CD4-positive, CD25-positive, alpha-beta regulatory T cell (primary cell): ENCODE data around the gene ERCC4. TPM values are rescaled to one million over a fixed set of nuclear protein-coding genes. Genes with fewer than 3 reads are reported as not detected.

Experiments
- ATAC-seq, 2 donors: fragments of 150-1000 bp; cut with Tn5 transposase; one replicate each; pipeline ENCODE4 v1.10.0; 2021; ENCODE audit warnings: low read depth in 2 of 2, moderate number of reproducible peaks in 2 of 2, moderate library complexity in 1 of 2
- DNase-seq, 3 donors: peaks; one replicate each; pipeline versions ENCODE4 v3.0.0 to v3.0.0-alpha.2; 2012 to 2022; ENCODE audit warnings: mixed read lengths in 1 of 3
- H3K27ac ChIP-seq: one replicate; pipeline ENCODE4 v1.7.0; 2013; ENCODE audit warnings: mild to moderate bottlenecking, low read length; ENCODE audit not compliant: insufficient read depth, poor library complexity, severe bottlenecking
- H3K27me3 ChIP-seq: one replicate; pipeline ENCODE4 v1.7.0; 2013; ENCODE audit warnings: low read length; ENCODE audit not compliant: control insufficient read depth, insufficient read depth
- H3K36me3 ChIP-seq: one replicate; pipeline ENCODE4 v1.7.0; 2013; ENCODE audit warnings: mild to moderate bottlenecking, low read length, moderate library complexity; ENCODE audit not compliant: control insufficient read depth, insufficient read depth
- H3K4me1 ChIP-seq: 2 replicates; pipeline ENCODE4 v1.7.0; 2013; ENCODE audit warnings: mild to moderate bottlenecking, low read length; ENCODE audit not compliant: insufficient read depth, control insufficient read depth, poor library complexity, severe bottlenecking
- H3K4me3 ChIP-seq: one replicate; pipeline ENCODE4 v1.7.0; 2013; ENCODE audit warnings: low read depth, mild to moderate bottlenecking, low read length, moderate library complexity
- H3K9me3 ChIP-seq, 2 experiments: 1 replicate in 1 of 2; 2 replicates in 1 of 2; pipeline ENCODE4 v1.7.0; 2013; ENCODE audit warnings: low read length in 2 of 2, mild to moderate bottlenecking in 1 of 2, moderate library complexity in 1 of 2; ENCODE audit not compliant: control insufficient read depth in 2 of 2
- H3K27ac Mint-ChIP-seq, 3 donors: one replicate each; pipeline ENCODE4 v1.8.0; 2020 to 2022; ENCODE audit warnings: mild to moderate bottlenecking in 3 of 3, mixed read lengths in 3 of 3, moderate library complexity in 2 of 3
- H3K27me3 Mint-ChIP-seq: one replicate; pipeline ENCODE4 v1.8.0; 2022; ENCODE audit warnings: mild to moderate bottlenecking, mixed read lengths
- H3K36me3 Mint-ChIP-seq: one replicate; pipeline ENCODE4 v1.8.0; 2020; ENCODE audit warnings: mixed read lengths
- H3K4me1 Mint-ChIP-seq, 4 donors: one replicate each; pipeline ENCODE4 v1.8.0; 2020 to 2022; ENCODE audit warnings: mixed read lengths in 4 of 4, mild to moderate bottlenecking in 1 of 4
- H3K4me3 Mint-ChIP-seq, 4 donors: one replicate each; pipeline ENCODE4 v1.8.0; 2020 to 2022; ENCODE audit warnings: mild to moderate bottlenecking in 4 of 4, mixed read lengths in 4 of 4, moderate library complexity in 3 of 4
- H3K9me3 Mint-ChIP-seq, 7 donors: one replicate each; pipeline ENCODE4 v1.8.0; 2020 to 2022; ENCODE audit warnings: mixed read lengths in 7 of 7, mild to moderate bottlenecking in 3 of 7, moderate library complexity in 2 of 7
- polyA plus RNA-seq, 4 donors: library from polyadenylated mRNA; unstranded; fragments of 300-500 nt; fragmentation: Illumina TruSeq; gene quantifications; one replicate each; pipeline ENCODE4 v1.2.3, GENCODE V29; 2021
- total RNA-seq: library from RNA; stranded (reverse); gene quantifications from one replicate; pipeline ENCODE4 v1.2.3, GENCODE V29; 2022

ERCC4 gene
- total and polyA plus RNA-seq, 5 donors from 2014 or later, result 8.8 to 18.2 (median 15.4) TPM

DNA sequence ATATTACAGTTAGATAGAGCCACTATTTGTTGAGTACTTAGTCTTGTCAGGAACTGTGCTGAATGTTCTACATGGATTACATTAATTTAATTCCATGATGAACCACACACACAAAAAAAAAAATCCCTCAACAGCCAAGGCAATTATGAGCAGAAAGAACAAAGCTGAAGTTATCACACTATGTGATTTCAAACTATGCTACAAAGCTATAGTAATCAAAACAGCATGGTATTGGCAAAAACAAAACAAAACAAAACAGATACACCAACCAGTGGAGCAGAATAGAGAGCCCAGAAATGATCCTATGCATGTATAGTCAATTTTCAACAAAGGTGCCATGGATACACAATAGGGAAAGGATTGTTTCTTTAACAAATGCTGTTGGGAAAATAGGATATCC, 8.1 kb upstream of the ERCC4 start:
- no peak overlapping the region for H3K27ac Mint-ChIP-seq
- ATAC-seq, result no peak
- DNase-seq, result no peak

DNA sequence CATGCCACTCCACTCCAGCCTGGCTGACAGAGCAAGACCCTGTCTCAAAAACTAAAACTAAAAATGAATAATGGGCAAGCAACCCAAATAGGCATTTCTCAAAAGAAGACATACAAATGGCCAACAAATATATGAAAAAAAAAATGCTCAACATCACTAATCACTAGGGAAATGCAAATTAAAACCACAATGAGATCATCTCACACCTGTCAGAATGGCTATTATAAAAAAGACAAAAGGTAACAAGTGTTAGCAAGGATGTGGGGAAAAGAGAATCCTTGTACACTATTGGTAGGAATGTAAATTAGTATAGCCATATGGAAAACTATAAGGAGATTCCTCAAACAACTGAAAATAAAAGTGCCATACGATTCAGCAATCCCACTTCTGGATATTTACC, 7.1 kb upstream of the ERCC4 start:
- Mint-ChIP-seq H3K4me3 (no peak overlapping the region), H3K4me1 (no peaks in the 10 kb centered on the region)

More for the DNA sequence above, 8.1 kb upstream of the ERCC4 start:
- H3K4me3 ChIP-seq, result no peak overlapping the region
- Mint-ChIP-seq H3K36me3 (no peaks in the 10 kb centered on the region), H3K27me3 (peaks cover 48% of the 10 kb centered on the region), H3K4me3 (no peak overlapping the region), H3K9me3 (peaks cover 0 to 7% (median 2%) of the 10 kb centered on the region in 7 donors), H3K4me1 (no peaks in the 10 kb centered on the region)
- H3K9me3 ChIP-seq, result peaks cover 0 to 2% of the 10 kb centered on the region in 2 experiments
- H3K27me3 ChIP-seq, result peaks cover 23% of the 10 kb centered on the region
- H3K27ac ChIP-seq, result no peak overlapping the region
- no peaks in the 10 kb centered on the region for H3K4me1 ChIP-seq
- no peaks in the 10 kb centered on the region for H3K36me3 ChIP-seq

DNA sequence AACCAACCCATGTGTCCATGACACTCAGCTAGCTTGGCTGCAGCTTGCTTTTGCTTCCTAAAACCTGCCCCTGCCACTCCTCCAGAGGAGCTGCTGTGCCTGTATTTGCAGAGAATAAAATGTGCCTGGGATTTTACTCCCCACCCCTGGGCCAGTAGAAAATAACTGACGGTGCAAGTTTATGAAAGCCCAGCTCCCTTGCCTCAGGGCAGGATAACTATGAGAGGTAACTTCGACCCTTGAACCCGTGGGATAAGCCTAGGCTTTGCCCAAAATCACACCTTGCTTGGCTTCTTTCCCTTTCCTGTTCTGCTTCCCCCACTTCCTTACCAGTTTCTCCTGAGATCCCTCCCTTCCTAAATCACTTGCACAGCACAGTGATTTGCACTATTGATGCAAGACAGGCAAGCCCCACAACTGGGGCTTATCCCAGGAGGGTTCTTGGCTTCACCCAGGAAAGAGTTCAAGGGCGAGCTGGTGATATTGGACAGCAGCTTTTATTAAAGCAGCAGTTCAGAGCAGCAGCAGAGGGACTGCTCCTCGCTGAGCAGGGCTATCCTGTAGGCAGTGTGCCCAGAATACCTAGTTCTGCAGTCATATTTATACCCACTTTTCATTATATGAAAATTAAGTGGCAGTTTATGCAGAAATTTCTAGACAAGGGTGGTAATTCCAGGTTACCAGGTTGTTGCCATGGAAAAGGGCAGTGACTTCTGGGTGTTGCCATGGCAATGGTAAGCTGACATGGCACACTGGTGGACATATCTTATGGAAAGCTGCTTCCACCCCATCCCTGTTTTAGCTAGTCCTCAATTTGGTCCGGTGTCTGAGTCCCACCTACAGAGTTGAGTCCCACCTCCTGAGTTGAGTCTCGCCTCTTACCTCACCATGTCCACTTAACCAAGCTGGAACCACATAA, 6.3 kb upstream of the ERCC4 start:
- Mint-ChIP-seq H3K27ac (no peak overlapping the region), H3K4me1 (no peaks in the 10 kb centered on the region)
- DNase-seq, result no peak

More for the DNA sequence above, 7.1 kb upstream of the ERCC4 start:
- Mint-ChIP-seq H3K27ac (no peak overlapping the region), H3K36me3 (no peaks in the 10 kb centered on the region), H3K27me3 (peaks cover 50% of the 10 kb centered on the region), H3K9me3 (peaks cover 0 to 3% (median 1%) of the 10 kb centered on the region in 7 donors)
- DNase-seq (no peak), ATAC-seq (no peak)
- Histone ChIP-seq H3K4me1 (no peaks in the 10 kb centered on the region), H3K27me3 (peaks cover 23% of the 10 kb centered on the region), H3K27ac (no peak overlapping the region), H3K9me3 (peaks cover 0 to 2% of the 10 kb centered on the region in 2 experiments), H3K36me3 (no peaks in the 10 kb centered on the region), H3K4me3 (no peak overlapping the region)

DNA sequence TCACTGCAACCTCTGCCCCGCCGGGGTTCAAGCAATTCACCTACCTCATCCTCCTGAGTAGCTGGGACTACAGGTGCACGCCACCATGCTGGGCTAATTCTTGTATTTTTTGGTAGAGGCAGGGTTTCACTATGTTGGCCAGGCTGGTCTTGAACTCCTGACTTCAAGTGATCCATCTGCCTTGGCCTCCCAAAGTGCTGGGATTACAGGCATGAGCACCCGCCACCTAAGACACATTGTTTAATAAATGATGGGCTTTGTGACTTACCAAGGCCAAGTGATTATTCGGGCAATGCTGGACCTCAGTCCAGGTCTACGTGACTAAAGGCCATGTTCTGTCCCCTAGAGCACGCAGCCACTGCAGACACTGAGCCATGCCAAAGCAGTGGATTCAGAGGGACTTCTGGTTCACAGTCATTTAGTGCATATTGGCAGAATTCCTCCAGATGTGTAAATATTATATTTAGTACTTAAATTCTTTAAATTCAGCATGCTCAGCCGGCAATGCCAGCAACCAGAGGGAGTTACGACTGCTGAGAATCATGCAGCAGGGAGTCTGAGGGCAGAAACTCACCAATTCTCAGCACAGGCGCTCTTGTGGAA, 4.8 kb upstream of the ERCC4 start:
- ATAC-seq, result no peak
- Histone ChIP-seq H3K36me3 (no peaks in the 10 kb centered on the region), H3K4me3 (no peak overlapping the region), H3K27me3 (peaks cover 13% of the 10 kb centered on the region), H3K9me3 (peaks cover 0 to 2% of the 10 kb centered on the region in 2 experiments), H3K27ac (no peak overlapping the region), H3K4me1 (peaks cover 1% of the 10 kb centered on the region)
- Mint-ChIP-seq H3K4me3 (no peak overlapping the region), H3K27ac (no peak overlapping the region), H3K36me3 (no peaks in the 10 kb centered on the region), H3K4me1 (peaks cover 0 to 11% (median 7%) of the 10 kb centered on the region in 4 donors), H3K9me3 (peaks cover 0 to 3% (median 0%) of the 10 kb centered on the region in 7 donors), H3K27me3 (peaks cover 52% of the 10 kb centered on the region)
- DNase-seq, result no peak

More for the DNA sequence above, 6.3 kb upstream of the ERCC4 start:
- peaks cover 0 to 2% of the 10 kb centered on the region in 2 experiments for H3K9me3 ChIP-seq
- no peaks in the 10 kb centered on the region for H3K4me1 ChIP-seq
- peaks cover 50% of the 10 kb centered on the region for H3K27me3 Mint-ChIP-seq
- peaks cover 0 to 3% (median 0%) of the 10 kb centered on the region in 7 donors for H3K9me3 Mint-ChIP-seq
- no peak overlapping the region for H3K27ac ChIP-seq
- peaks cover 18% of the 10 kb centered on the region for H3K27me3 ChIP-seq
- no peaks in the 10 kb centered on the region for H3K36me3 ChIP-seq
- no peak for ATAC-seq
- no peak overlapping the region for H3K4me3 ChIP-seq
- no peaks in the 10 kb centered on the region for H3K36me3 Mint-ChIP-seq
- H3K4me3 Mint-ChIP-seq, result no peak overlapping the region

DNA sequence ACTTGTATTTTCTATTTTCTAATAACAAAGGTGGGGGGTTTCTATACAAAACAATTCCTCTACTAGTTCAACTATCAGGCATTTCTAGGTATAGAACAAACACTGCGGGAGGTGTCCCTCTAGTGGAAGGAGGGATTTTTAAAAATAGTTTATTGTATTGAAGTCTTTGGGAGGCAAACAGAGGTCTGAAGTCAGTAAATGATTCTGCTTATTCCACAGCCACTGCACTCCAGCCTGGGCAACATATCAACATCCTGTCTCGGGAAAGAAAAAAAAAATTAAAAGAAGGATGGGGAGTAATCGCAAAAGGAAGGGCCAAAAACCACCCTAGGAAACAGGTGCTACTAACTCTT, 648 bp upstream of the ERCC4 start:
- DNase-seq, result peak in 2 of 3 donors; percentile 57 to 61
- Histone ChIP-seq H3K27me3 (peaks cover 7% of the 10 kb centered on the region), H3K4me3 (peak overlapping the region; percentile 75), H3K4me1 (peaks cover 12% of the 10 kb centered on the region), H3K36me3 (no peaks in the 10 kb centered on the region), H3K27ac (peak overlapping the region; percentile 21), H3K9me3 (no peaks in the 10 kb centered on the region)
- Mint-ChIP-seq H3K4me1 (peaks cover 5 to 30% (median 21%) of the 10 kb centered on the region in 4 donors), H3K9me3 (no peaks in the 10 kb centered on the region), H3K27ac (peak overlapping the region; percentile 89 to 95 (median 93)), H3K27me3 (peaks cover 25% of the 10 kb centered on the region), H3K4me3 (peak overlapping the region; percentile 86 to 96 (median 94)), H3K36me3 (peaks cover 4% of the 10 kb centered on the region)
- no peak for ATAC-seq

DNA sequence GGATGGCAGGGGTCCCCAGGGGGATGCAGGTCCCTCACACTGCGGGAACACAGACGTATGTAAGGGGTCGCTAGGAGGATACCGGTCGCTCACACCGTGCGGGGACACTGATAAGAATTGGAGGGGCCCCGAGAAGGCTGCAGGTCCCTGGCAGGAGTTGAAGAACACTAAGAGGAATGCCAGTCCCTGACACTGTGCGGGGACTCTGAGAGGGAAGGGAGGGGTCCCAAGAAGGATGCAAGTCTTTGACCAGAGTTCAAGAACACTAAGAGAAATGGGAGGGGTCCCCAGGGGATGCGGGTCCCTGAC, 510 bp downstream of the ERCC4 start:
- no peaks in the 10 kb centered on the region for H3K9me3 Mint-ChIP-seq
- H3K4me1 Mint-ChIP-seq, result peaks cover 5 to 30% (median 21%) of the 10 kb centered on the region in 4 donors
- peak overlapping the region; percentile 86 to 96 (median 94) for H3K4me3 Mint-ChIP-seq
- DNase-seq, result no peak
- peak overlapping the region; percentile 77 for H3K27ac ChIP-seq
- H3K4me1 ChIP-seq, result peaks cover 12% of the 10 kb centered on the region
- H3K4me3 ChIP-seq, result peak overlapping the region; percentile 73
- H3K9me3 ChIP-seq, result no peaks in the 10 kb centered on the region
- peaks cover under 1% of the 10 kb centered on the region for H3K36me3 ChIP-seq
- H3K27me3 ChIP-seq, result peaks cover 3% of the 10 kb centered on the region
- peak overlapping the region; percentile 89 to 95 (median 95) for H3K27ac Mint-ChIP-seq
- peaks cover 4% of the 10 kb centered on the region for H3K36me3 Mint-ChIP-seq
- H3K27me3 Mint-ChIP-seq, result peaks cover 21% of the 10 kb centered on the region
- no peak for ATAC-seq

DNA sequence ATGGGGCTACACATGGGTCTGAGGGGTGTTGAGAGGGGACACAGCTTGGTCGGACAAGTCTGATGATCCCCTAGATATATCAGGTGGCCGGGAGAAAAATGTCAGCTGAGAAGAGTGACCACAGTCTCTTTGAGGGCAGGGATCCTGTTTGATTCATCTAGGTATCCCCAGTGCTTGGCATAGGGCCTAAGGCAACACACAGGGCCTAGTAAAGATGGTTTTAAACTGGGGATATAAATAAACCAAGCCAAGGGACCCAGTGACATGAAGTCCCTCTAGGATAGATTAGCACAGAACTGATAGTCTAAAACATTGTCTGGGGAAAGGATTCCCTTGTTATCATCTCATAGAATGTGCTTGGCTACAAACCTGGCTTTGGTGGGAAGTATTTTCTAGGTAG, 1.4 kb downstream of the ERCC4 start:
- ATAC-seq, result no peak
- H3K4me3 ChIP-seq, result no peak overlapping the region
- peak overlapping the region; percentile 89 to 95 (median 95) for H3K27ac Mint-ChIP-seq
- peaks cover 21% of the 10 kb centered on the region for H3K27me3 Mint-ChIP-seq
- peaks cover 7% of the 10 kb centered on the region for H3K36me3 ChIP-seq
- peaks cover 5 to 32% (median 23%) of the 10 kb centered on the region in 4 donors for H3K4me1 Mint-ChIP-seq
- no peaks in the 10 kb centered on the region for H3K9me3 ChIP-seq
- peak overlapping the region; percentile 86 to 96 (median 94) for H3K4me3 Mint-ChIP-seq
- no peaks in the 10 kb centered on the region for H3K27me3 ChIP-seq
- peaks cover 12% of the 10 kb centered on the region for H3K4me1 ChIP-seq
- H3K36me3 Mint-ChIP-seq, result peaks cover 10% of the 10 kb centered on the region
- DNase-seq, result no peak
- H3K27ac ChIP-seq, result no peak overlapping the region
- no peaks in the 10 kb centered on the region for H3K9me3 Mint-ChIP-seq
